ENCODE results near the gene TMPRSS11F.

TMPRSS11F gene

GRCh38 chr4:68163754-68164153, 34.1 kb upstream of the TMPRSS11F start:
- no peak overlapping the region for H3K4me3 ChIP-seq (ENCODE audit: low read depth, low read length)
- no peak for TF ChIP-seq CTCF (IDR thresholded peaks at IDR 0.05; ENCODE audit: low read depth, low read length)

GRCh38 chr4:68162196-68162595, 32.5 kb upstream of the TMPRSS11F start:
- no peak overlapping the region for H3K4me3 ChIP-seq (ENCODE audit: low read depth, low read length)
- no peak for TF ChIP-seq CTCF (IDR thresholded peaks at IDR 0.05; ENCODE audit: low read depth, low read length)

- no peak for TF ChIP-seq CTCF (IDR thresholded peaks at IDR 0.05; ENCODE audit: low read depth, low read length)
- no peak overlapping the region for H3K4me3 ChIP-seq (ENCODE audit: low read depth, low read length)
Observed at GRCh38 chr4:68152411-68152810, 22.7 kb upstream of the TMPRSS11F start.

GRCh38 chr4:68148800-68149685, 19.4 kb upstream of the TMPRSS11F start:
- H3K4me3 ChIP-seq (ENCODE audit: low read depth, low read length), result no peak overlapping the region
- no peak for TF ChIP-seq CTCF (IDR thresholded peaks at IDR 0.05; ENCODE audit: low read depth, low read length)

GRCh38 chr4:68147079-68147478, 17.4 kb upstream of the TMPRSS11F start:
- H3K4me3 ChIP-seq (ENCODE audit: low read depth, low read length), result no peak overlapping the region
- no peak for TF ChIP-seq CTCF (IDR thresholded peaks at IDR 0.05; ENCODE audit: low read depth, low read length)

GRCh38 chr4:68145261-68145660, 15.6 kb upstream of the TMPRSS11F start:
- H3K4me3 ChIP-seq (ENCODE audit: low read depth, low read length), result no peak overlapping the region
- TF ChIP-seq CTCF (IDR thresholded peaks at IDR 0.05; ENCODE audit: low read depth, low read length), result no peak

GRCh38 chr4:68141852-68142251, 12.2 kb upstream of the TMPRSS11F start:
- no peak for TF ChIP-seq CTCF (IDR thresholded peaks at IDR 0.05; ENCODE audit: low read depth, low read length)
- no peak overlapping the region for H3K4me3 ChIP-seq (ENCODE audit: low read depth, low read length)

Measured in WI38 (cell line).